HFFc6 (cell line): ENCODE data around the gene NFAT5. TPM values are rescaled to one million over a fixed set of nuclear protein-coding genes. Genes with fewer than 3 reads are reported as not detected.

Experiments
- DNase-seq: peaks from one replicate; pipeline ENCODE4 v3.0.0-alpha.2; 2018
- H3K27ac Mint-ChIP-seq: 2 replicates; pipeline ENCODE4 v1.8.0; 2020; ENCODE audit warnings: mild to moderate bottlenecking, mixed read lengths
- H3K27me3 Mint-ChIP-seq: 2 replicates; pipeline ENCODE4 v1.8.0; 2021; ENCODE audit warnings: mild to moderate bottlenecking, moderate library complexity, mixed read lengths; ENCODE audit not compliant: insufficient read depth
- H3K36me3 Mint-ChIP-seq: 2 replicates; pipeline ENCODE4 v1.8.0; 2021; ENCODE audit warnings: low read depth, mixed read lengths
- H3K4me1 Mint-ChIP-seq: 2 replicates; pipeline ENCODE4 v1.8.0; 2020; ENCODE audit warnings: low read depth, mixed read lengths
- H3K4me3 Mint-ChIP-seq: 2 replicates; pipeline ENCODE4 v1.8.0; 2020; ENCODE audit warnings: mild to moderate bottlenecking, moderate library complexity, mixed read lengths
- H3K9me3 Mint-ChIP-seq: 2 replicates; pipeline ENCODE4 v1.8.0; 2020; ENCODE audit warnings: mild to moderate bottlenecking, mixed read lengths
- total RNA-seq, 6 experiments: library from RNA; stranded (reverse); fragmentation: NEBNext Ultra II Directional; extraction: Animal tissue kit (Norgen Biotek cat#: 25700); gene quantifications; 2 replicates in 1 of 6; 3 replicates in 5 of 6; pipeline ENCODE4 v1.2.3, GENCODE V29; 2021
- TF ChIP-seq, protein P1 (sequence below): fragments of 200-600 bp; sonication (generic); IDR thresholded peaks from 2 replicates; pipeline ENCODE4 v1.5.0; 2021; ENCODE audit warnings: antibody characterized with exemption, mild to moderate bottlenecking

The NFAT5 gene
- total RNA-seq, 6 experiments from 2014 or later = 52.0 to 114 (median 63.7) TPM

DNA sequence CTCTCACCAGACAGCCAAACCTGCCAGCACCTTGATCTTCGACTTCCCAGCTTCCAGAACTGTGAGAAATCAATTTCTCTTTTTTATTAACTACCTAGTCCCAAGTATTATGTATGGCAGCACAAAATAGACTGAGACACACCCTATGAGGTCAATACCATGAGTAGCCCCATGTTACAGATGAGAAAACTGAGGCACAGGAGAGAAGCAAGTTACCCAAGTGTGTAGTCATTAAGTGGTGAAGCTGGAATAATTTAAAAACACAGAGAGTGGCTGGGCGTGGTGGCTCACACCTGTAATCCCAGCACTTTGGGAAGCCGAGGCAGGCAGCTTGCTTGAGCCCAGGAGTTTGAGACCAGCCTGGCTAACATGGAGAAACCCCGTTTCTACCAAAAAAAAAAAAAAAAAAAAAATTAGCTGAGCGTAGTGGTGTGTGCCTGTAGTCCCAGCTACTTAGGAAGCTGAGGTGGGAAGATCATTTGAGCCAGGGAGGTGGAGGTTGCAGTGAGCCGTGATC lies 155.7 kb downstream of the NFAT5 start:
- peaks cover 28% of the 10 kb centered on the region for H3K9me3 Mint-ChIP-seq
- TF ChIP-seq, protein P1, sequence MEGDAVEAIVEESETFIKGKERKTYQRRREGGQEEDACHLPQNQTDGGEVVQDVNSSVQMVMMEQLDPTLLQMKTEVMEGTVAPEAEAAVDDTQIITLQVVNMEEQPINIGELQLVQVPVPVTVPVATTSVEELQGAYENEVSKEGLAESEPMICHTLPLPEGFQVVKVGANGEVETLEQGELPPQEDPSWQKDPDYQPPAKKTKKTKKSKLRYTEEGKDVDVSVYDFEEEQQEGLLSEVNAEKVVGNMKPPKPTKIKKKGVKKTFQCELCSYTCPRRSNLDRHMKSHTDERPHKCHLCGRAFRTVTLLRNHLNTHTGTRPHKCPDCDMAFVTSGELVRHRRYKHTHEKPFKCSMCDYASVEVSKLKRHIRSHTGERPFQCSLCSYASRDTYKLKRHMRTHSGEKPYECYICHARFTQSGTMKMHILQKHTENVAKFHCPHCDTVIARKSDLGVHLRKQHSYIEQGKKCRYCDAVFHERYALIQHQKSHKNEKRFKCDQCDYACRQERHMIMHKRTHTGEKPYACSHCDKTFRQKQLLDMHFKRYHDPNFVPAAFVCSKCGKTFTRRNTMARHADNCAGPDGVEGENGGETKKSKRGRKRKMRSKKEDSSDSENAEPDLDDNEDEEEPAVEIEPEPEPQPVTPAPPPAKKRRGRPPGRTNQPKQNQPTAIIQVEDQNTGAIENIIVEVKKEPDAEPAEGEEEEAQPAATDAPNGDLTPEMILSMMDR = no peak
- peaks cover 69% of the 10 kb centered on the region for H3K36me3 Mint-ChIP-seq
- peaks cover 58% of the 10 kb centered on the region for H3K27me3 Mint-ChIP-seq
- peak overlapping the region; percentile 41; the same call in 1 of the 2 replicates for H3K4me3 Mint-ChIP-seq
- DNase-seq = no peak
- peaks cover 52% of the 10 kb centered on the region for H3K4me1 Mint-ChIP-seq
- peak overlapping the region; percentile 64 for H3K27ac Mint-ChIP-seq

DNA sequence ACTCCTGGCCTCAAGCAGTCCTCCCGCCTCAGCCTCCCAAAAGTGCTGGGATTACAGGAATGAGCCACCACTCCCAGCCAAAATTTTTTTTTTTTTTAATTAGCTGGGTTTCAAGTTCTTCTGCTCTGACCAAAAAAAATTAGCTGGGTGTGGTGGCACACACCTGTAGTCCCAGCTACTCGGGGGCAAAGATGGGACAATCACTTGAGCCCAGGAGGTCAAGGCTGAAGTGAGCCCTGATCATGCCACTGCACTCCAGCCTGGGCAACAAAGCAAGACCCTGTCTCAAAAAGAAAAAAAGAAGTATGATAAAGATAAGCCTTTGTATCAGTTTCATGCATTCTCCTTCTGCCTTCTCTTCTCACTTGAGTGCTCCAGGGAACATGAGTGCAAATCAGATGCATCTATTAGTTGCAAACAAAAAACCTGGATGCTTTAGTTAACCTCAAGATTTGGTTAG lies 158.7 kb downstream of the NFAT5 start:
- H3K27me3 Mint-ChIP-seq = peaks cover 58% of the 10 kb centered on the region
- peaks cover 57% of the 10 kb centered on the region for H3K4me1 Mint-ChIP-seq
- peaks cover 36% of the 10 kb centered on the region for H3K9me3 Mint-ChIP-seq
- TF ChIP-seq, protein P1 = no peak
- peaks cover 57% of the 10 kb centered on the region for H3K36me3 Mint-ChIP-seq
- peak overlapping the region; percentile 100 for H3K27ac Mint-ChIP-seq
- H3K4me3 Mint-ChIP-seq = peak overlapping the region; percentile 89
- DNase-seq = no peak

DNA sequence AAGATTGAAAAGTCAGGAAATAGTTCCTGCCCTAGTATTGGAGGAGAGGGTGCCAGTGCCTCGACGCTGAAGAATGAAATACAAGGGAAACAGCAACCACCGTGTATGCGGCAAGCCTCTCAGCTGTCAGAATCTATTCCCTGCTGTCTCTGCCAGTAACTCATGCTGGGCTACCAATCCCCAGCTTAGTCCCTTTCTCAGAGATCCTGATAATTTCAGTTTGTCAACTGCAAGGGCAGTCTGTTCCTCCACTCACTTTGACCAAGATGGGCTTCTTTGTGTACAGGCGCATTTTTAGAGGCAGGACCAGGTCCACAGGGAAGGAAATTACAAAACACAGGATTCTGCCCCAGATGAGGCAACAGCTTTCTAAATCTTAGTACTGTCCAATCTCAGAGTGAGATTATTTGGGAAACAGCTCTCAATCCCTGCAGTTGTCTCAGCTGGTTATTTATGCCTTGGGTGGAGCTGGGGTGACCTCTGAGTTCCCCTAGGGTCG lies 159.3 kb downstream of the NFAT5 start:
- Mint-ChIP-seq H3K27ac (peak overlapping the region; percentile 100), H3K4me1 (peaks cover 57% of the 10 kb centered on the region), H3K9me3 (peaks cover 40% of the 10 kb centered on the region), H3K4me3 (peak overlapping the region; percentile 89), H3K27me3 (peaks cover 60% of the 10 kb centered on the region), H3K36me3 (peaks cover 61% of the 10 kb centered on the region)
- TF ChIP-seq, protein P1 = no peak
- no peak for DNase-seq

DNA sequence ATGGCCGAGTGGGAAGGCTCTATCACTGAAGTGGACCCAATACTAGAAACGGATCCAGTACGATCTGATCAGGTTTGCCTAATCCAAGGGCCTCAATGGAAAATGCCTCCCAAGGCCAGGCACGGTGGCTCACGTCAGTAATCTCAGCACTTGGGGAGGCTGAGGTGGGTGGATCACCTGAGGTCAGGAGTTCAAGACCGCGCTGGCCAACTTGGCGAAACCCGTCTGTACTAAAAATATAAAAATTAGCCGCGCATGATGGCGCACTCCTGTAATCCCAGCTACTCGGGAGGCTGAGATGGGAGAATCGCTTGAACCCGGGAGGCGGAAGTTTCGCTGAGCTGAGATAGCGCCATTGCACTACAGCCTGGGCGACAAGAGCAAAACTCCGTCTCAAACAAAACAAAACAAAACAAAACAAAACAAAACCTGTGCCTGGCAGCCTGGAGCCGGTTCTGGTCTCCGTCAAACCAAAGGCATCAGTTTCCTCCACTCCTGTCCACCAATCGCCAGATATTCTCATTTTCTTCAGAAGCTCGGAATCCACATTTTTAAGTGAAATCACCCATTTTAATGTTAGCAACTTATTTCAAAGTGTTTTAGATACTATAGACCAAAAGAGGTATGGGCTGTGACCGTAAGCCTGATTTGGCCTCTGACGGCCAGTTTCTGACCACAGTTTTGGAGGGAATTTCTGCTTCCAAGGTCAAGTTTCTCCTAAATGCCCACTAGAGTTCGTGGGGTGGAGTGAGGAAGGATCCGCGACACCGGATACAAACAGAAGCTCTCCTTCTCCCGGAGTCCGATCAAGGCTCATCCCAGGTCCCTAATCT lies 159.9 kb downstream of the NFAT5 start:
- no peak for DNase-seq
- Mint-ChIP-seq H3K27ac (peak overlapping the region; percentile 100), H3K36me3 (peaks cover 57% of the 10 kb centered on the region)

DNA sequence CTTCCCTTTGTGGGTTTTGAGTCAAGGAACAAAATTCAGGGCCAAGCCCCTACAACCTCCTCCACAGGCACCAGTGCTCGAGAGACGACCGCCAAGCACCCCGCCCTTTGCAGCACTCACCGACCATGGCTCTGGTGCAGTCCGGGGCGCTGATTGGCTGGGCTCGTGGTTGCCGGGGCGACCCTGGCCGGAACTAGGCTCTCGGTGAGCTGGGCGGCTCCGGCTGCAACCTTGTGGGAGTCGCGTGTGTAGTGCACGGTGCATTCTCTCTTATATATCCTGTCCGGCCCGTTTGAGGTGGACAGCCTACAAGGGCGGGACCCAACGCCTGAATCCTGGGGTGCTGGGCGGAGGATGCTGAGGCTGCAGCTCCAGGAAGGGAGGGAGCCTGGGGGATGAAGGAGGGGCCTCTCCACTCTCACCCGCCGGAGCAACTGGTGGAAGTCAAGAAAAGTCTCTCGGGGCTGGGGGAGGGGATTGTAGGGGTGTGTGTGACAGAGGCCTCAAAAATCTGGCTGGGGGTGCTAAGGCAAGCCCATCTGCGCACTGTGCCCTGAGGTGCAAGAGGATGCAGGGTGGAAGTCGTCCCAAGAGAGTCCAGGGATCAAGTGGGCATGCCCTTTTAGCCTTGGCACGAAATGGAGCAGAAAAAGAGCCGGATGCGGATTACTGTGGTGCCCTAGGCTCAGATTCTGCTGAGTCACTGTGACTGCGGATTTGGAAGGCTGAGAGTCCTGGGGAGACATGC lies 160.7 kb downstream of the NFAT5 start, which contains the start of gene NQO1:
Gene NQO1, minus strand, starts transcription at position 248 of the 748 bp plus-strand sequence. Its CDS starts 121 bp downstream, at position 127.
- Mint-ChIP-seq H3K27ac (peak within 1 kb of the TSS; percentile 100), H3K36me3 (peaks cover 49% of the 10 kb centered on the region), H3K27me3 (peaks cover 52% of the 10 kb centered on the region), H3K4me1 (peaks cover 52% of the 10 kb centered on the region), H3K4me3 (peak within 1 kb of the TSS; percentile 89), H3K9me3 (peaks cover 35% of the 10 kb centered on the region)
- TF ChIP-seq, protein P1 = no peak
- DNase-seq = peak; percentile 98

More for the DNA sequence above, 159.9 kb downstream of the NFAT5 start:
- Mint-ChIP-seq H3K4me3 (peak overlapping the region; percentile 89), H3K27me3 (peaks cover 60% of the 10 kb centered on the region), H3K4me1 (peaks cover 57% of the 10 kb centered on the region), H3K9me3 (peaks cover 40% of the 10 kb centered on the region)
- TF ChIP-seq, protein P1 = no peak
